GM03348 (cell line): ENCODE measurements around the gene FBN3.
"Not testable (repeated sequence)": the region's sequence is repeated elsewhere in the genome, so short reads cannot be mapped to it uniquely, and the experiment has no call there.

Experiments used
- DNase-seq: peaks from one replicate; pipeline ENCODE4 v3.0.0; 2012; ENCODE audit warnings: low spot score

The FBN3 gene

DNA sequence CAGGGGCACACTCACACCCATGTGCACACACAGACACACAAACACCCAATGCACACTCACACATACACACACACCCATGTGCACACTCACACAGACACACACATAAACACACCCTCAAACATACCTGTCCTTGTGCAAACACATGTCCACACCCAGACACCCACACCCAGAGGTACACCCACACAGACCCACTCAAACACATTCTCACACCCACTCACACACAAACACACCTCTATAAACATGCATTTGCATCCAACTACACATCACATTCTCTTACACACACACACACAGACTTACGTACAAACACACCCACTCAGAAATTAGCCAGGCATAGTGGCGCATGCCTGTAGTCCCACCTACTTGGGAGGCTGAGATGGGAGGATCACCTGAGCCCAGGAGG is 31.4 kb downstream of the FBN3 start:
- no peak for DNase-seq

DNA sequence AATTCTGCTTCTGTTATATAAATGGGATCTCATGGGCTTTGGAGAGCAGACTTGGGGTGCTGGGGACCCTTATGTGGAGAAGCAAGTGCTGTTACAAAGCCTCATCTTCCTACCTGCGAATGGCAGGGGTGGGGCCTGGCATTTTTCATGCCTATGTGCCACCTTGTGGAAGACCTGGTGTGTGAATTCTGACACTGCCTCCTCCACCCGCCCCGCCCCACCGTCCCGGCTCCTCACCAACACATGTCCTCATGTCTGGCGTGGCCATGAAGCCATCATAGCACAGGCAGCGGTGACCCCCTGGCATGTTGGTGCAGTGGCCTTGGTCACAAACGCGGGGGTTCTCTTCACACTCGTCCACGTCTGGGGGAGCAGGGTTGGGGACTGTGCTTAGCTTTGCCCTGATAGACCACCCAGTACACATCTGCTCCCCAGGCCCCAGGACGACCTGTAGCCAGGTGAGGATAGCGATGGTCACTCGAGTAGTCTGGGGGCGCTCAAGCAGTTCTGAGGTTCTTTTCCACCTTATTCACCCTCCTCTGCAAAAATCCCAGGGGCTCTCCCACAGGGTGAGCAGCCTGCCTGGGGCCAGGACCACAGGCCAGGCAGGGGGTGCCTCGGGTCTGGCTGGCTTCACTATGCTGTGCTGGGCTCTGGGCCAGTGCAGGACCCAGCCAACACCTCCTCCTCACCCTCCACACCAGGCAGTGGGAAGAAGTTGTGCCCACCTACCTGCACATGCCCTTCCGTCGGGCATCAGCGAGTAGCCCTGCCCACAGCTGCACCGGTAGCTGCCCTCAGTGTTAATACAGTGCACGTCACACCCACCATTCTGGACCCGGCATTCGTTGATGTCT is 32.7 kb downstream of the FBN3 start:
- DNase-seq: no peak

DNA sequence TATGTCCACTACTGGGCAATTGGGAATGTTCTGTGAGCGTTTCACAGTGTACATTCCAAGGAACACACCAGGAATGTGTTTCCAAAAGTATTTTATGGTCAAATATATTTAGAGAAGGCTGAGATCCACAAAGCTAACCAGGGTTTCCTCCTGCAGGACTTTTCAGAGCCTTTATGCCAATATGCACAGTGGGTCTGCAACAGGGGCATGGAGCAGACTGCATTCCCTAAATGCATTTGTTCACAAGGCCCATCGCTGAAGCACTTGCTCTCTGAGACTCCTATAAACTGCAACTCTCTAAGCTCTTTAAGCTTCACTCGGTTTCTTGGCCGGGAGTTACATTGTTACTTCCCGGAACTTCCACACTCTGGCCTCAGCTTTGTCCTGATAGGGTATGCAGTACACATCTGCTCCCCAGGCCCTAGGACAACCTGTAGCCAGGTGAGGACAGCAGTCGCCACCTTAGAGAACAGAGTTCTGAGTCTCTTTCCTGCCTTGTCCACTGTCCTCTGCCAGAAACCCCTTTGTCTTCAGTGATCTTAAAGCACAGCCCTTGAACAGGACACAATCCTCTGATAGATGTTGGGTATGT is 33.5 kb downstream of the FBN3 start:
- no peak for DNase-seq

DNA sequence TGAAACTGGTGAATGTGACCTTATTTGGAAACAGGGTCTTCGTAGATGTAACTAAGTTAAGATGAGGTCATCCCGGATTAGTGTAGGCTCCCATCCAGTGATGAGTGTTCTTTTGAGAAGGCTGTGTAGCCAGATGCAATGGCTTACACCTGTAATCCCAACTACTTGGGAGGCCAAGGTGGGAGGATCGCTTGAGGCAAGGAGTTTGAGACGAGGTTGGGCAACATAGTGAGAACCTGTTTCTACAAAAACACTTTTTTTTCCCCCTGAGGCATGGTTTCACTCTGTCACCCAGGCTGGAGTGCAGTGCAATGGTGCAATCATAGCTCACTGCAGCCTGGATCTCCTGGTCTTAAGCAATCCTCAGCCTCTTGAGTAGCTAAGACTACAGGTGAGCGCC is 36.4 kb downstream of the FBN3 start:
- DNase-seq: no peak

DNA sequence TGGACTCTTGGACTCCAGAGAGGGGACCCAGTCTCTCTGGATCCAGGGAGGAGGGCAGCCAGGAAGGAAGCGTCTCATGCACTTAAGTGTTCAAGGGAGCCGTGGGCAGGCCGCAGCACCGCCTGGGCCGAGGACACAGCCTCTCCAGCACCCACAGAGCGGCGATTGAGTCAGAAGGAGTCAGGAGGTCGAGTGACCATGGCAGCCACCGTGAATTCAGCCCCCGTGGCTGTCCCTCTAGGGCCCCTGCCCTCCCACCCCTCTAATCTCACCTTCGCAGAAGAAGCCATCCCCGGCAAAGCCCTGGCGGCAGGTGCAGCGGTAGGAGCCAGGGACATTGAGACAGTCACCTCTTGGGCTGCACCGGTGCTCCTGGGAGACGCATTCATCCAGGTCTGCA is 38.0 kb downstream of the FBN3 start:
- no peak for DNase-seq

DNA sequence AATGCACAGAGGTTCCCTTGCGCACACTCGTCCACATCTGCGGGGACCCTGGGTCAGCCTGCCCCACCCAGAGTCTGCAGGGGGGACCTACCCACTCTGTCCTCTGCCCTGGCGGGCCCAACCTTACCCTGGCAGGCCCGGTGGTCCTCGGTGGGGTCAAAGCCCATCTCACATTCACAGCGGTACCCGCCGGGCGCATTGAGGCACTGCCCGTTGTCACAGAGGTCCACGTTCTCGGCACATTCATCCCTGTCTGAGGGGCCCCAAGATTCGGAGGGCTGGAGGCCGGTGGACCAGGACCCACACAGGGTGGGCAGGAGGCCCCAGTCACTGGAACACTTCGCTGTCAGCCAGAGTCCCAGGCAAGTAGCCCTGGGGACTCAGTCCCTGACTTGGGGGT is 38.5 kb downstream of the FBN3 start:
- no peak for DNase-seq

DNA sequence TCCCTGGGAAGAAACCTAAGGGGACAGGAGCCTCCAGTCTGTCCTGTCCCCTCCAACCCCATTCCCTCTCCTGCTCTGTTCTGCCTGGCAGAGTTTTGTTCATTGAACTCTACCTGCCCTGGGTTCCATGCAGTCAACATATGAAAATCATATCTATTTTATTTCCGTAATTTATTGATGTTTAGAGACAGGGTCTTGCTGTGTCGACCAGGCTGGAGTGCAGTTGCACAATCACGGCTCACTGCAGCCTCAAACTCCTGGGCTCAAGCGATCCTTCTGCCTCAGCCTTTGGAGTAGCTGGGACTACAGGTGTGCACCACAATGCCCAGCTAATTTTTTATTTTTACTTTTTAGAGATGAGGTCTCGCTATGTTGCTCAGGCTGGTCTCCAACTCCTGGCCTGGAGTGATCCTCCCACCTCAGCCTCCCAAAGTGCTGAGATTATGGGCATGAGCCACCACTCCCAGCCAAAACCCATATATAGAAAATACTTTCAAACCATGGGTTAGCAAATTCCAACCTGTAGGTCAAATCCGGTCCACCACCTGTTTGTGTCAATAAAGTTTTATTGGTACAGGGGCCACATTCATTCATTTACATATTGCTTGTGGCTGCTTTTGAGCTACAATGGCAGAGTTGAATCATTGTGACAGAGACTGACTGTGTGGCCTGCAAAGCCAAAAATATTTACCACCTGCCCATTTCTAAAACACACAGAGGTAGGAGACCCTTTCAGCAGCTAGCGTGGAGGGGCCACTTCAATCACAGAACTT is 39.3 kb downstream of the FBN3 start:
- no peak for DNase-seq

DNA sequence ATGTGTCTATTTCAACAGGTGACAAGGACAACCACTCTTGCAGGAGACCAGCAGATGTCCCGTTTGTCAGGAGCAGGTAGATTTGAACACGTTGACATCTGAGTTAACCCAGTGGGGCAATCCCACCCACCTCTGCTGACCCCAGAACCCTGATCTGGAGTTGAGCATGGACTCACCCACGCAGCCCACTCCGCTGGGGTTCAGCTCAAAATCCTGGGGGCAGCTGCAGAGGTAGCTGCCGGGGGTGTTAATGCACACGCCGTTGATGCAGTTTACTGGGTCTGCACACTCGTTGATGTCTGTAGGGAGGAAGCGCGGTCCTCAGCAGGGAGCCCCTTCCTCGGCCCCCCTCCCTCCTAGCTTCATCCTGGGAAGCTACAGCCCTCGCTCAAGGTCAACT is 39.9 kb downstream of the FBN3 start:
- DNase-seq: no peak

DNA sequence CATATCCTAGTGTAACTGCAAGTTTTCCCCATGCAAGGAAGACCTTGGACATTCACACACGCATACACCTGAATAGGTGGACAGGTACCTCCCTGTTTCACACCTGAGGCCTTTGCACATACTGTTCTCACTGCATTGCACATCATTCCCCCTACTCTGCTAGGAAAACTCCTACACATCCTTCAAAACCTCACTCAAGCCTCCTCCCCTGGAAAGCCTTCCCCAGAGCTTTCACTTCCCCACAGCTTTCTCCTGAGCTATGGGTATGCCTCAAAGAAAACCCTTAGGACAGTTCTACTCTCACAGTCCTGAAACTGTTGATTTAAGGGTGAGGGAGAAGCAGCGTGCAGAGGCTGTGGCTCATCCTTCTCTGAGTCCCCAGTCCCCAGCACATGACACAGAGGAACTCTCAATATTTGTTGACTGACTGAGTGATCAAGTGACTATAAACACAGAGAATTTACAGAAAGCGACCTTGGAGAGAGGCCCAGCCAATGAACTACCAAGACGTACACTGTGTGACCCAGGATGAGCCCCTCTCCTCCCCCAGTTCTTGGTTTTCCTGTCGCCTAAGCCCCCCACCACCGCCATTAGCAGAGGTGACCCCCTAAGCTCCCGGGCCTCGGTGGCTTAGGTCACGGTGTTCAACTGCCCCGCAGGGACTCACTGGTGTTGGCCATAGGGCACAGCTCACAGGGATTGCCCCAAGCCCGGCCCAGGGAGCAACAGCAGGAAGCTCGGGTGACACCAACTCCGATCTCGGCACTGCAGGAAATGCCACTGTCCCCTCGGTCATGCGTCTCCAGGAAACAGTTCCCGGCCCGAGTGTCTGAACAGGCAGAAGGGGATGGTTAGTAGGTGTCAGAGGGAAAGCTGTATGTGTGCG is 40.6 kb downstream of the FBN3 start:
- DNase-seq: no peak

DNA sequence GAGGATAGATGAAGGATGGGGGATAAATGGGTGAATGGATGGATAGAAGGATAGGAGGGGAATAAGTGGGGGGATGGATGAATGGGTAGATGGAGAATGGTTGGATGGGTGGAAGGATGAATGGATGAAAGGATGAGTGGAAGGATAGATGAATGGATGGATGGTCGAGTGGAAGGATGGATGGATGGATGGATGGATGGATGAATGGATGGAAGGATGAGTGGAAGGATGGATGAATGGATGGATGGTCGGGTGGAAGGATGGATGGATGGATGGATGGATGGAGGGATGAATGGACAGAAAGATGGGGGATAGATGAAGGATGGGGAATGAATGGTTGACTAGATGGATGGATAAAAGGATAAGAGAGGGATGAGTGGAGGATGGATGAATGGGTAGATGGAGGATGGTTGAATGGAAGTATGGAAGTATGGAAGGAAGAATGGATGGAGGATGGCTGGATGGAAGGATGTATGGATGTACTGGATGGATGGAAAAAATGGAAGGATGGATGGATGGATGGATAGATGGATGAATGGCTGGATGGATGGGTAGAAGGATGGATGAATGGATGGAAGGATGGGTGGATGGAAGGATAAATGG is 42.0 kb downstream of the FBN3 start:
- no peak for DNase-seq

DNA sequence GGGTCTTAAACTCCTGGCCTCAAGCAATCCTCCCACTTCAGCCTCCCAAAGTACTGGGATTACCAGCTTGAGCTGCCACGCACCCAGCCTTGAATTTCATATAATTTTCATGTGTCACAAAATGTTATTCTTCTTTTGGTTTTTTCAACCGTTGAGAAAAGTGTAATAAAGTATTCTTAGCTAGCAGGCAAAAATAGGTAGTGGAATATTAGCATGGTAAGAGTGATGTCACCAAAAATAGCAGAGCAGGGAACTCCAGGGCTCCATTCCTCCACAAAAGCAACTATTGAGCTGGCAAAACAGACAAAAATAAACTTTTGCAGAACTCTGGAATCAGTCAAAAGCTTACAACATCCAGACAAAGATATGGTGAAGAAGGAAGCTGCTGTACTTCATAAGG is 43.9 kb downstream of the FBN3 start:
- DNase-seq: no peak

DNA sequence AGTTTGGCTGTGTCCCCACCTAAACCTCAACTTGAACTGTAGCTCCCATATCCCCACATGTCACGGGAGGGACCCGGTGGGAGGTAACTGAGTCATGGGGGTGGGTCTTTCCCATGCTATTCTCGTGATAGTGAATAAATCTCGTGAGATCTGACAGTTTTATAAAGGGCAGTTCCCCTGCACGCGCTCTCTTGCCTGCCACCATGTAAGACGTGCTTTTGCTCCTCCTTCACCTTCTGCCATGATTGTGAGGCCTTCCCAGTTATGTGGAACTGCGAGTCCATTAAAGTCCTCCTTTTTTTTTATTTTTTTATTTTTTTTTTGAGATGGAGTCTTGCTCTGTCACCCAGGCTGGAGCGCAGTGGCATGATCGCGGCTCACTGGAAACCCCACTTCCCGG is 47.5 kb downstream of the FBN3 start:
- not testable (repeated sequence) for DNase-seq

DNA sequence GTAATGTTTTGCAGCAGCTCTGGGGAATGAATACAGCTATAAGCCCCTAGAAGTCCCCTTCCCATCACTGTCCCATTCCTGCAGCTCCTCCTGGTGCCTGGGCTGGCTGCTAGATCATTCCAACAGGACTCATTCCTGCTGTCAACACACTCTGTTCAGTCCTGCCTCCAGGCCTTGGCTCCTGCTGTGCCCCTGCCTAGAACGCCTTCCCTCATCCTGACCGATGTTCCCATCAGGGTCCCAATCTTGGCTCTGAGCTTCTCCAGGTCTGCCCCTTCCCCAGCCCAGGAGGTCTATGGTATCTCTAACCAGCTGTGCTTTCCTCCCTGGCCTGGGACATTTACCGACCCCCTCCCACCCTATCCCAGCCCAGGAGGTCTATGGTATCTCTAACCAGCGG is 48.1 kb downstream of the FBN3 start:
- no peak for DNase-seq

DNA sequence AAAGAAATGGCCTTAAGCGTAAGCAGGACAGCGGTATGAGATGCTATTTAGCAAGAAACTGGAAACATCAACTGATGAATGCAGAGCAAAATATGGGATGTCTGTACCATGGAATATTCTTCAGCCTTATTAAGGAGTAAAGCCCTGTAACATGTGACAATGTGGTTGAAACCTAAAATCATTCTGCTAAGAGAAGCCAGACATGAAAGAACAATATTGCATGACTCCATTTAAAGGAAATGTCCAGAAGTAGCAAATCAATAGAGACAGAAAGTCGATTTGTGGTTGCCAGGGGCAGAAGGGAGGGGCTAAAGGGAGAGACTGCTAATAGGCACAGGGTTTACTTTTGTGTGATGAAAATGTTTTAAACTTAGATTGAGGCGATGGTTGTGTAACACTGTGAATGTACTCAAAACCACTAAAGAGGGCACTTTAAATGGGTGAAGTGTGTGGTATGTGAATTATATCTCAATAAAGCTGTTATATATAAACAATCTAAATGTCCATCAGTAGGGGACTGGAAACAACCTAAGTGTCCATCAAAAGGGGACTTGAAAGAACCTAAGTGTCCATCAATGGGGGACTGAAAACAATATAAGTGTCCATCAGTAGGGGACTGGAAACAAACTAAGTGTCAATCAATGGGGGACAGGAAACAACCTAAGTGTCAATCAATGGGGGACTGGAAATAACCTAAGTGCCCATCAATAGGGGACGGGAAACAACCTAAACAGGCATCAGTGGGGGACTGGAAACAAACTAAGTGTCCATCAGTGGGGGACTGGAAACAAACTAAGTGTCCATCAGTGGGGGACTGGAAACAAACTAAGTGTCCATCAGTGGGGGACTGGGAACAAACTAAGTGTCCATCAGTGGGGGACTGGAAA is 51.5 kb downstream of the FBN3 start:
- DNase-seq: no peak

DNA sequence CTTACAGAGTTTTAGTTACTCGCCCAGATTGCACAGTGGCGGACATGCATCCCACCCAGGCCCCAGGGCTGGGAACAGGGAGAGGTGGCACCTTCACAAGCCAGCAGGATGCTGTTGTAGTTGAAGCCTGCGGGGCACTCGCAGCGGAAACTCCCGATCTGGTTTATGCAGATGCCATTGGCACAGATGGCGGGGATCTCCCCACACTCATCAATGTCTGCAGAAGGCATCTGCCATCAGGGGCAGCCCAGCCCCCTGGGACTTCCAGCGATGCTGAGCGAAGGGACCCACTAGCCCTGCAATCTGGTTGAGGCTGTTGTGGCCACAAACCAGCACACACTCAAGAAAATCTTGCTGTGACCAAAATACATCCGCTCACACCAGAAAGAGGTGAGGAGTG is 52.2 kb downstream of the FBN3 start:
- DNase-seq: no peak

DNA sequence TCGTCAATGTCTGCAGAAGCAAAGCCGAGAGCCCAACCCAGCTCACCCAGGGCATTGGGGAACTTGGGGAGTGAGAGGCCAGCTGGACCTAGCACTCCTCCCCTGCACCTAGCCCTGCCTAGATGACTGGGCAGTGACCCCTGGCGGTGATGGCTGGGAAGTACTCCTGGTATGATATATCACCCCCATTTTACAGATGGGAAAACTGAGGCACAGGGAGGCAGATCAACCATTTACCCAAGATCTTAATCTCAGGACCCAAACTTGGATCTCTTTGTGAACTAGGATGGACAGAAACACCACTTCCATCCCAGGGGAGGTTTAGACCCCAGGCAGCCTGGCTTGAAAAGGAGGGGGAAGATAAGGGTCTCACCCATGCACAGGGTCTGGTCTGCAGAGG is 53.3 kb downstream of the FBN3 start:
- DNase-seq: no peak

DNA sequence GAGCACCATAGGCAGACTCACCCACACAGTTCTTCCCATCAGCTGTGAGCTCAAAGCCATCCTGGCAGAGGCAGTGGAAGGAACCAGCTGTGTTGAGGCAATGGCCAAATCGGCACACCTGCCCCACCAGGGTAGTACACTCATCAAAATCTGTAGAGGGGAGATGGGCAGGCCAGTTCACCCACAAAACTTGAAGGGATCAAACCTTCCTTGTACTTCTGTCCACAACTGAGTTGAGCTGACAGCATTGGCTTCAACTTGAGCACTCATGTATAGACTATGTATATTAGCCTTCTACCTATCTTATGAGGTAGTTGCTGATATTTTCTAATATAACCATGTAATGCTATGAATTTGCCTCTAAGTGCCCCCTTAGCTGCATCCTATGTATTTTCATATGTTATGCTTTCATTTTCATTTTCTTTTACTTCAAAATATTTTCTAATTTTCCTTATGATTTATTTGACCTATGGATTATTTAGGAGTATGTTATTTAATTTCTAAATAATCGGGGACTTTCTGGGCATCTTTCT is 54.0 kb downstream of the FBN3 start:
- DNase-seq: no peak

DNA sequence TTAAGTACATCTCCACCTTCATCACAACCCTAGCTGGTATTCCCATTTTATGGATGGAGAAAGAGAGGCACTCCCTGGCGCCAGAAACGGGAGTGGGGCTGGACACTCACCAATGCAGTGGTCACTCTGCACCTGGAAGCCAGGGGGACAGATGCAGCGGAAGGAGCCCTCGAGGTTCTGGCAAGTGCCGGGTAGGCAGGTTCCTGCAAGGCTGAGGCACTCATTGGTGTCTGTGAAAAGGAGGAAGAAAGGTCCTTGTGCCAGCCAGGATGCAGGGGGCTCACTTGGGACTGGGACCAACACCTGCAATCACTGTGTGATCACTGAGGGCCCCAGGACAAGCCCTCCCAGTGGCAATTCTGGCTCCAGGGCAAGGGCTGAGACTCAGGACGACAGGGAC is 55.1 kb downstream of the FBN3 start:
- no peak for DNase-seq

DNA sequence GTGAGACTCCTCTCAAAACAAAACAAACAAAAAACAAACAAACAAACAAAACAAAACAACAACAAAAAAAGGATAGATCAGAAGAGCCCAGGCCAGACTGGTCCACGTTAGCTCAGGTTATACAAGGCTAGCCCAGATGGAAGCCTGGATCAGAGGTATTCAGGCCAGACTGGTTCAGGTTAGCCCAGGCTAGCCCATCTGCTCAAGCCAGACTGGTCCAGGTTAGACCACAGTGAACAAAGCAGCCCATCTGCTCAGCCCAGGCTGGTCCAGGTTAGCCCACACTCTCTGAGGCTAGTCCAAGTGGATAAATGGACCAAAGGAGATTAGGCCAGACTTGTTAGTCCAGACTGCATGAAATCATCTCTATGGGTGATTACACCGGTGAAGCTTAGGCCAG is 55.7 kb downstream of the FBN3 start:
- no peak for DNase-seq

DNA sequence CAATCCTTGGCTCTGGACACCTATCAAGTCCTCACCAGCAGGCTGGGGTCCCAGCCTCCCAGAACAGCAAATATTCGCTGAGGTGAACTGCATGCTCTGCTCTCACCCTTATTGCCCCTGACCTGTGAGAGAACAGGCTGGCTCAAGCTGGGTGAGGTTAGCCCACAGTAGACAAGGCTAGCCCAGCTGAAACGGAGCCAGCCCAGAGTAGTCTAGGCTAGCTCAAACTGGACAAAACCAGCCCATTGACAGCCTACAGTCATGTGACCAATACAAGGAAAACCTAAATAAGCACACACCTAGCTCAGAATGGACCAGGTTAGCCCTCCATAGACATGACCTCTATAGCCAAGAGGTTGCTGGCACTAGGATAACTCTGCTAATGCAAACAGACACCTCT is 58.4 kb downstream of the FBN3 start:
- DNase-seq: no peak
